Type B pancreatic cell (in vitro differentiated cells): ENCODE results near the gene OLIG2. TPM values are rescaled to one million over a fixed set of nuclear protein-coding genes. Genes with fewer than 3 reads are reported as not detected.

Experiments
- DNase-seq: peaks from one replicate; pipeline ENCODE4 v3.0.0; 2021; ENCODE audit warnings: mixed read lengths; ENCODE audit not compliant: unreplicated experiment; ENCODE audit errors: extremely low spot score
- H3K27ac Mint-ChIP-seq: 2 replicates; pipeline ENCODE4 v1.8.0; 2021; ENCODE audit warnings: mild to moderate bottlenecking, mixed read lengths
- H3K27me3 Mint-ChIP-seq: 2 replicates; pipeline ENCODE4 v1.8.0; 2021; ENCODE audit warnings: mixed read lengths
- H3K36me3 Mint-ChIP-seq: 2 replicates; pipeline ENCODE4 v1.8.0; 2021; ENCODE audit warnings: mixed read lengths
- H3K4me1 Mint-ChIP-seq: one replicate; pipeline ENCODE4 v1.8.0; 2021; ENCODE audit warnings: mixed read lengths; ENCODE audit not compliant: unreplicated experiment
- H3K4me3 Mint-ChIP-seq: 2 replicates; pipeline ENCODE4 v1.8.0; 2021; ENCODE audit warnings: mild to moderate bottlenecking, mixed read lengths
- H3K9me3 Mint-ChIP-seq: 2 replicates; pipeline ENCODE4 v1.8.0; 2021; ENCODE audit warnings: mixed read lengths
- CTCF ChIP-seq: fragments of 200-600 bp; sonication (generic); conservative IDR thresholded peaks from 2 replicates; pipeline ENCODE4 v1.5.0; 2021; ENCODE audit warnings: antibody characterized with exemption, mild to moderate bottlenecking
- total RNA-seq: library from RNA; stranded (reverse); gene quantifications from 2 replicates; pipeline ENCODE4 v1.2.1, GENCODE V29; 2021; ENCODE audit warnings: low replicate concordance

The OLIG2 gene
- total RNA-seq, 1 donor from 2014 or later, result 1.4 TPM

- no peaks in the 10 kb centered on the region for H3K36me3 Mint-ChIP-seq
- no peak overlapping the region for H3K27ac Mint-ChIP-seq
- no peak for TF ChIP-seq CTCF
- H3K9me3 Mint-ChIP-seq, result peaks cover 5% of the 10 kb centered on the region
- H3K4me3 Mint-ChIP-seq, result peak overlapping the region; percentile 73
- H3K27me3 Mint-ChIP-seq, result peaks cover 85% of the 10 kb centered on the region
- H3K4me1 Mint-ChIP-seq, result no peaks in the 10 kb centered on the region
- DNase-seq, result no peak
Measured at GRCh38 chr21:33069243-33069642, 43.5 kb downstream of the OLIG2 start.

- Mint-ChIP-seq H3K9me3 (peaks cover 5% of the 10 kb centered on the region), H3K27ac (no peak overlapping the region), H3K27me3 (peaks cover 83% of the 10 kb centered on the region), H3K4me3 (peak overlapping the region; percentile 73), H3K4me1 (no peaks in the 10 kb centered on the region), H3K36me3 (no peaks in the 10 kb centered on the region)
- TF ChIP-seq CTCF, result no peak
- DNase-seq, result no peak
Measured at GRCh38 chr21:33069645-33069993, 43.9 kb downstream of the OLIG2 start.

GRCh38 chr21:33069994-33070743 is 44.4 kb downstream of the OLIG2 start, which contains the start of gene OLIG1:
Gene OLIG1, plus strand, starts transcription at chr21:33070141. Its CDS starts 106 bp downstream, at chr21:33070247.
- peaks cover 83% of the 10 kb centered on the region for H3K27me3 Mint-ChIP-seq
- H3K36me3 Mint-ChIP-seq, result no peaks in the 10 kb centered on the region
- H3K4me3 Mint-ChIP-seq, result peak within 1 kb of the TSS; percentile 83
- peak; percentile 77 for DNase-seq
- no peaks in the 10 kb centered on the region for H3K4me1 Mint-ChIP-seq
- no peak for TF ChIP-seq CTCF
- no peak within 1 kb of the TSS for H3K27ac Mint-ChIP-seq
- peaks cover 5% of the 10 kb centered on the region for H3K9me3 Mint-ChIP-seq

GRCh38 chr21:33070744-33070997 is 44.9 kb downstream of the OLIG2 start:
- H3K27ac Mint-ChIP-seq, result no peak overlapping the region
- peak overlapping the region; percentile 83 for H3K4me3 Mint-ChIP-seq
- H3K36me3 Mint-ChIP-seq, result no peaks in the 10 kb centered on the region
- peaks cover 2% of the 10 kb centered on the region for H3K4me1 Mint-ChIP-seq
- peaks cover 5% of the 10 kb centered on the region for H3K9me3 Mint-ChIP-seq
- no peak for DNase-seq
- no peak for TF ChIP-seq CTCF
- H3K27me3 Mint-ChIP-seq, result peaks cover 85% of the 10 kb centered on the region

GRCh38 chr21:33070998-33071769 is 45.4 kb downstream of the OLIG2 start:
- Mint-ChIP-seq H3K4me3 (peak overlapping the region; percentile 83), H3K27me3 (peaks cover 86% of the 10 kb centered on the region), H3K9me3 (peaks cover 5% of the 10 kb centered on the region), H3K4me1 (peaks cover 4% of the 10 kb centered on the region), H3K36me3 (no peaks in the 10 kb centered on the region), H3K27ac (no peak overlapping the region)
- no peak for TF ChIP-seq CTCF
- no peak for DNase-seq
